Activated naive CD8-positive, alpha-beta T cell treated with anti-CD3 and anti-CD28 coated beads, Interleukin-2, amount 50 U/mL, for 24 hours (primary cell): Measurements from ENCODE around the gene DHX35.
"Not testable (repeated sequence)": the region's sequence is repeated elsewhere in the genome, so short reads cannot be mapped to it uniquely, and the experiment has no call there.

Experiments used
- ATAC-seq: fragments of 150-1000 bp; cut with Tn5 transposase; one replicate; pipeline ENCODE4 v1.10.0; 2021
- DNase-seq: peaks from one replicate; pipeline ENCODE4 v3.0.0; 2021
- H3K27ac Mint-ChIP-seq: one replicate; pipeline ENCODE4 v1.8.0; 2021; ENCODE audit warnings: mild to moderate bottlenecking, mixed read lengths
- H3K27me3 Mint-ChIP-seq: one replicate; pipeline ENCODE4 v1.8.0; 2021; ENCODE audit warnings: mixed read lengths
- H3K36me3 Mint-ChIP-seq: one replicate; pipeline ENCODE4 v1.8.0; 2021; ENCODE audit warnings: low read depth, mixed read lengths
- H3K4me1 Mint-ChIP-seq: one replicate; pipeline ENCODE4 v1.8.0; 2021; ENCODE audit warnings: mixed read lengths
- H3K4me3 Mint-ChIP-seq: one replicate; pipeline ENCODE4 v1.8.0; 2021; ENCODE audit warnings: mild to moderate bottlenecking, moderate library complexity, mixed read lengths
- H3K9me3 Mint-ChIP-seq: one replicate; pipeline ENCODE4 v1.8.0; 2021; ENCODE audit warnings: mixed read lengths

The DHX35 gene

DNA sequence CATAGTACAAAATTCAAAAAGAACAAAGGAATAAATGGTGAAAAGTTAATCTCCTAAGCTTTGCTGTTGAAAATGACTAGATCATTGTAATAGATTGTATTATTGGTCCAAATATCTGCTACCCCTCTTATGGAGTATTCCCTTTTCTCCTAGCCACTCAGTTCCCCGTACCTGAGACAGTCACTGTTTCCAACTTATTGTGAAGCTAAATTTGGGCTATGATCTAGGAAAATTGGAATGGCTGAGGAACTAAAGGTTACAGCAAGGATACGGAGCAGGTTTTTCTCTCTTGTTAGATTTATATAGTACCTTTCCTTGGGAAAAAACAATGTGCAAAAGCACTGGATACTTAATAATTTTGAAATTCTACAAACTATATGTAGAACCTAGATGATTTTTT, 17.3 kb downstream of the DHX35 start:
- H3K27ac Mint-ChIP-seq, result no peak overlapping the region
- H3K36me3 Mint-ChIP-seq, result peaks cover 19% of the 10 kb centered on the region
- H3K9me3 Mint-ChIP-seq, result no peaks in the 10 kb centered on the region

DNA sequence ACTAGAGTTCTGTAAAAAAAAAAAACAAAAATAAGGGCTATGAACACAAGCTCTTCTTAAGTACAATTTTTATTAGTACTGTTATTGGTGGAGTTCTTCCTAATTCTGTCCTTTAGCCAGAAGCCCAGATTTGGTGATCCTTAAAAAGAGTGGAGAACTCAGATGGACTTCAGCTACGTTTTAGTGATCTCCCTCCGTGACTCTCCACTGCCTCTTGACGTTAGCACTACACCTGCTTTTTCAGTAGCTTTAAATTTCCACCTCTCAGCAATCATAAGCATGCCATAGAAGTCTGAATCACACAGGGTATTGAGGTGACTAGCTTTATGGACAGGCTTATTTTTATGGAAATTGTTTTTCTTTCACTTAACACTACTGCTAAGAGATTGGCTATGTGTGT, 17.7 kb downstream of the DHX35 start:
- Mint-ChIP-seq H3K27me3 (no peaks in the 10 kb centered on the region), H3K9me3 (no peaks in the 10 kb centered on the region), H3K36me3 (peaks cover 16% of the 10 kb centered on the region), H3K4me3 (no peak overlapping the region), H3K4me1 (no peaks in the 10 kb centered on the region), H3K27ac (no peak overlapping the region)
- ATAC-seq, result no peak
- DNase-seq, result no peak

More for the DNA sequence above, 17.3 kb downstream of the DHX35 start:
- DNase-seq (no peak), ATAC-seq (no peak)
- Mint-ChIP-seq H3K27me3 (no peaks in the 10 kb centered on the region), H3K4me1 (peaks cover 3% of the 10 kb centered on the region), H3K4me3 (no peak overlapping the region)

- no peaks in the 10 kb centered on the region for H3K27me3 Mint-ChIP-seq
- H3K4me3 Mint-ChIP-seq, result no peak overlapping the region
- DNase-seq, result no peak
- H3K4me1 Mint-ChIP-seq, result no peaks in the 10 kb centered on the region
- H3K9me3 Mint-ChIP-seq, result no peaks in the 10 kb centered on the region
- ATAC-seq, result no peak
- H3K36me3 Mint-ChIP-seq, result peaks cover 20% of the 10 kb centered on the region
- no peak overlapping the region for H3K27ac Mint-ChIP-seq
These were observed 20.1 kb downstream of the DHX35 start for GRCh38 chr20:38982291-38982690.

DNA sequence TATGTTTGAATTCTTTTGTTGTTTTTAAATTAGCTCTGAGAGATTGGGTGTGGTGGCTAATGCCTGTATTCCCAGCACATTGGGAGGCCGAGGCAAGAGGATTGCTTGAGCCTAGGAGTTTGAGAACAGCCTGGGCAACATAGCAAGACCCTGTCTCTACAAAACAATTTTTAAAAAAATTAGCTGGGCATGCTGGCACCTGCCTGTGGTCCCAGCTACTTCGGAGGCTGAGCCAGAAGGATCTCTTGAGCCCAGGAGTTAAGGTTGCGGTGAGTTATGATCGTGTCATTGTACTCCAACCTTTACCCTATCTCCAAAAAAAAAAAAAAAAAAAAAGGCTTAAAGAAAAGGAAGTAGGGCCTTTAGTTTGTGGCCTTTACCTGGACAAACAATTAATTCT, 22.9 kb downstream of the DHX35 start:
- Mint-ChIP-seq H3K27me3 (no peaks in the 10 kb centered on the region), H3K4me3 (no peak overlapping the region), H3K4me1 (peaks cover 7% of the 10 kb centered on the region), H3K9me3 (no peaks in the 10 kb centered on the region), H3K36me3 (peaks cover 30% of the 10 kb centered on the region), H3K27ac (no peak overlapping the region)
- DNase-seq, result no peak
- no peak for ATAC-seq

DNA sequence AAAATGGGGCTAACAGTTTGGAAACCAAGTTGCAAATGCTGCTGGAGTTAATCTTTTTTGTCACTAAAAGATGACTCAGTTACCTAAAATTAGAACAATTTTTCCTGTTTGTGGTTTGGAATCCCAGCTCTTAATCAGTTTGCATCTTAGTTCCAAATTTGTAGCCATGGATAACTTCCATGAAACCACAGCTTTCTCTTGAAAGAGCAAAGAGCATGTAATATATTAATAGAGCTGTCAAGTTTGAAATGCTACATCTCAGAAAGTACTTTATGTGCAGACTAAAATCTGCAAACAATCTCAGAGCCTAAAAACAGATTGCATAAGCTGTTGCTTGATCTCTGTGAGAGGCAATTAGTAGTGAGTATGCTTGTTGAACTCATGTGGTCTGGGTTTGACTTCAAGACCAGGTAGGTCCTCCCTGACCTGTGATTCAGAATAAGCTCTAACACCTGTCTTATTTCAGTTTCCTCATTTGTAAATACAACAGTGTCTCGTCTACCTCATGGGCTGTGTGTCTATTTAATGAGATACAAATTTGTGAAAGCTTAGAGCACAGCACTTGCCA, 23.5 kb downstream of the DHX35 start:
- ATAC-seq, result no peak
- no peak overlapping the region for H3K27ac Mint-ChIP-seq
- no peaks in the 10 kb centered on the region for H3K27me3 Mint-ChIP-seq
- DNase-seq, result no peak
- H3K9me3 Mint-ChIP-seq, result no peaks in the 10 kb centered on the region
- H3K4me3 Mint-ChIP-seq, result no peak overlapping the region
- H3K4me1 Mint-ChIP-seq, result peaks cover 7% of the 10 kb centered on the region
- H3K36me3 Mint-ChIP-seq, result peaks cover 28% of the 10 kb centered on the region

DNA sequence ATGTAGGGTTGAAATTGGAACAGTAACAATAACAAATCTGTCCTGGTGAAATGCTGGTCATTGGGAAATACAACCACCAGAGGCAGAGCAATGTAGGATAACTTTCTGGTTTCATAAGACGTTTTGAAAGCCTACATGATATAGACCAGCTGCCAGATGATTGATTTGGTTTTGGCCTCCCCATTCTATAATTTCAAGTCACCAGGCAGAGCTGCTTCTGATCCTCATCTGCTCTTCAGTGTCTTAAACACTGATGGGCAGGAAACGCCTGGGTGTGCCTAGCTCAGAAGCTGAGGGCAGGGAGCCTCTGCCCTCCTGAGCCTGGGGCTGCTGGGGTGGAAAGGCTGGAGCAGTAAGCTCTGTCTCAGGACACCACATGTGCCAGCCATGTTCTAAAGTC, 24.5 kb downstream of the DHX35 start:
- Mint-ChIP-seq H3K27me3 (no peaks in the 10 kb centered on the region), H3K36me3 (peaks cover 28% of the 10 kb centered on the region), H3K27ac (no peak overlapping the region), H3K9me3 (no peaks in the 10 kb centered on the region), H3K4me3 (no peak overlapping the region), H3K4me1 (peaks cover 7% of the 10 kb centered on the region)
- DNase-seq (no peak), ATAC-seq (no peak)

DNA sequence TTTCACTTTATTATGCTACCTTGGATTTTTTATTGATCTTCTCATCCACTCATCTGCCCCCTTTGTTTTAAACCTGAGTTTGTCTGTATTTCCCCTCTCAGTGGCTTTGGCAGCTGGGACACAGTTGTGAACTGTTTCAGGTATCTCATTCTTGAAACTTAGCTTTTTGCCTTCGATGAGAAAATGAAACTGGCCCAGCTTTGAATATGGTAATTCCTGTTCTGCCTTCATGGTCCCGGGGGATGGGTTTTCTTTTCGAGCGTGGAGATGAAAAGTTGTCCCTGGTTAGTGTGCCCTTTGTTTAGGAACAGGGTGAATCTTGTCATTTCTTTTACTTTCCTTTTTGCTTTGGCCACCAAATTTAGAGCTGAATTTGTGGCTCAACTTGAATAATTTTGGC, 25.6 kb downstream of the DHX35 start:
- DNase-seq (no peak), ATAC-seq (no peak)
- Mint-ChIP-seq H3K4me3 (no peak overlapping the region), H3K27ac (no peak overlapping the region), H3K9me3 (no peaks in the 10 kb centered on the region), H3K36me3 (peaks cover 25% of the 10 kb centered on the region), H3K27me3 (no peaks in the 10 kb centered on the region), H3K4me1 (peaks cover 7% of the 10 kb centered on the region)

- H3K27ac Mint-ChIP-seq, result no peak overlapping the region
- peaks cover 31% of the 10 kb centered on the region for H3K36me3 Mint-ChIP-seq
- H3K9me3 Mint-ChIP-seq, result no peaks in the 10 kb centered on the region
These were observed 28.6 kb downstream of the DHX35 start for GRCh38 chr20:38990728-38991127.

DNA sequence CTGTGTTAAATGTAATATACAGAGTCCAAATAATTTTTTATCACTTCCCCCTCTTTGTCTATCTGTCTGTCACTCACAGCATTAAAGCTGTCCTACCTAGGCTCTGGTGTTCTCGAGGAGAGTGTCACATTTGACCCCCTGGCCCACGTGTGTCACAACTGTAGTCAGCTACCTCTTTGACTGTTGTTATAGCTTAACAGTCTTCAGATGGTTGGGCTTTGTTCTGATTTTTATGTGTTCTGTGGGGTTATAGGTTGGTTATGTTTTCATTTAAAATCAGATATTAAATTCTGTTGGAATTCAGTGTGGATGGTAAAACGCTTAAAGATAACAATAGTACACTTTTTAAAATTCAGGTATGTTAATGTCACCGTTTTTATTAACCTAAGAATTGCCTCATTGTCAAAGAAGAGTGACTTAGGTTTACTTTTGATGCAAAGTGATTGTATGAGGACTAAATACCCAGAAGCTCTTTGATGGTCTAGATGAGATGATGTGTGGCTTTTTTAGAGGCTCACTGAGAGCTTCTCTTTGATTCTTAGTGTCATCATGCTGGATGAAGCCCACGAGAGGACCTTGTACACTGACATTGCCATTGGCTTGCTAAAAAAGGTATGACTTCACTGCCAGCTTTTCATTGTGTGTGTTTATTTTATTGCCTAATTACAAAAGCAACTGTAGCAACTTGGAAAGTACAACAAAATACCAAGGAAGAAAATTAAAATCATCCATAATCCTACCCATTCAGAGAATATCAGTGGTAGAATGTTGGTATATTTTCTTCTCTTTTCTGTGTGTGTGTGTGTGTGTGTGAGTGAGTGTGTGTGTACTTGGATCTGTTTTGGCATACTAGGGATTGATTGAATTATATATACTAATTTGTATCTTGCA, 29.9 kb downstream of the DHX35 start:
- H3K27me3 Mint-ChIP-seq, result no peaks in the 10 kb centered on the region
- peaks cover 37% of the 10 kb centered on the region for H3K36me3 Mint-ChIP-seq
- ATAC-seq, result no peak
- H3K4me1 Mint-ChIP-seq, result peaks cover 21% of the 10 kb centered on the region
- no peak overlapping the region for H3K27ac Mint-ChIP-seq
- H3K9me3 Mint-ChIP-seq, result no peaks in the 10 kb centered on the region
- H3K4me3 Mint-ChIP-seq, result no peak overlapping the region
- no peak for DNase-seq

More at GRCh38 chr20:38990728-38991127, 28.6 kb downstream of the DHX35 start:
- Mint-ChIP-seq H3K4me3 (no peak overlapping the region), H3K4me1 (peaks cover 9% of the 10 kb centered on the region), H3K27me3 (no peaks in the 10 kb centered on the region)
- ATAC-seq (no peak), DNase-seq (no peak)

DNA sequence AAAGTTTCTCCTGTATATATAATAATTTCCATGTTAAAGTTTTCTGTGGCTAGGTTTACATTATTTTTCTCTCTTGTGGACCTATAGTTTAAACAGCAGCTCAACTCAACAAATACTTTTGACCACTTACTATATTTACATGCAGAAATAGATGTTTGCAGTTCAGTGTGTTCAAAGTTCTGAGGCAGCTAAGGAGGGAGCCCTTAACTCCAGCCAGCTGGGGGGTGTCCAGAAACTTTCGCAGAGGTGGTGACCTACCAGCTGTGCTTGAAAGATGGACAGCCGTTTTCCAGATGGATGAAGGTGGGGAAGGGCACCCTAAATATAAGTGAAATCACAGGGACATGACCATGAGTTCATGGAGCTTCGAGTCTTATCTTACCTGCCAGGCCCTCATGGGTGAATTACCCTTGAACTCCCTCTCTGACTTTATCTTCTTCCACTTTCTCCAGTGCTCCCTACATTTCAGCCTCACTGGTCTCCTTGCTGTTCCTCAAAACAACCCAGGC, 33.4 kb downstream of the DHX35 start:
- no peak overlapping the region for H3K27ac Mint-ChIP-seq

GRCh38 chr20:38996866-38997265, 34.7 kb downstream of the DHX35 start:
- H3K9me3 Mint-ChIP-seq, ATAC-seq, H3K27me3 Mint-ChIP-seq, H3K4me3 Mint-ChIP-seq, DNase-seq: not testable (repeated sequence)
- peaks cover 57% of the 10 kb centered on the region for H3K36me3 Mint-ChIP-seq
- H3K4me1 Mint-ChIP-seq, result peaks cover 41% of the 10 kb centered on the region
- H3K27ac Mint-ChIP-seq, result peak overlapping the region; percentile 72

More for the DNA sequence above, 33.4 kb downstream of the DHX35 start:
- H3K36me3 Mint-ChIP-seq, result peaks cover 48% of the 10 kb centered on the region
- ATAC-seq (no peak), DNase-seq (no peak)
- no peak overlapping the region for H3K4me3 Mint-ChIP-seq
- H3K4me1 Mint-ChIP-seq, result peaks cover 41% of the 10 kb centered on the region
- no peaks in the 10 kb centered on the region for H3K27me3 Mint-ChIP-seq
- no peaks in the 10 kb centered on the region for H3K9me3 Mint-ChIP-seq

- Mint-ChIP-seq H3K4me3 (peak overlapping the region; percentile 60), H3K9me3 (no peaks in the 10 kb centered on the region), H3K36me3 (peaks cover 62% of the 10 kb centered on the region), H3K27me3 (no peaks in the 10 kb centered on the region), H3K27ac (peak overlapping the region; percentile 72), H3K4me1 (peaks cover 41% of the 10 kb centered on the region)
- DNase-seq, result peak; percentile 78
- ATAC-seq, result peak; percentile 92
These were observed 35.5 kb downstream of the DHX35 start for GRCh38 chr20:38997622-38998021.

DNA sequence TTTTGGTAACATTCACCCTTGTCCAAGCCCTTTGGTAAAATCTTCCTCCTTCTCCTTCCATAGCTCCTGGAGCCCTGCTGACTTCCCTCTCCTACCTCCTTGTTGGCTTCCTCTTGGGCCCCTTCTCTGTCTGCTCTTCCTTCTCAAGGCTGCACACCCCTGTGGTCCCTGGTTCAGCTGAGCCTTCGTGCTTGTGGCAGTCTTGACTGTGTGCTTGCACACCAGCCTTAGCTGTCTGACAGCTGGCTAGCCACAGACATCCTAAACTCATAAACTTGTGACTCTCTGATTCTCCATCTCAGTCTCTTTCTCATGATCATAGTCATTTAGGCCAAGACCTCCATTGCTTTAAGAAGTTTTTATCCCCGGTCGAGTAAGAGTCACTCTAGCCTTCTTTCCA, 37.1 kb downstream of the DHX35 start:
- Mint-ChIP-seq H3K36me3 (peaks cover 70% of the 10 kb centered on the region), H3K4me1 (peaks cover 41% of the 10 kb centered on the region), H3K9me3 (no peaks in the 10 kb centered on the region), H3K27me3 (no peaks in the 10 kb centered on the region), H3K27ac (peak overlapping the region; percentile 81), H3K4me3 (no peak overlapping the region)
- ATAC-seq (no peak), DNase-seq (no peak)

GRCh38 chr20:38999965-39000910, 38.1 kb downstream of the DHX35 start:
- DNase-seq (no peak), ATAC-seq (no peak)
- peaks cover 67% of the 10 kb centered on the region for H3K36me3 Mint-ChIP-seq
- H3K27me3 Mint-ChIP-seq, result no peaks in the 10 kb centered on the region
- H3K4me1 Mint-ChIP-seq, result peaks cover 41% of the 10 kb centered on the region
- no peaks in the 10 kb centered on the region for H3K9me3 Mint-ChIP-seq
- no peak overlapping the region for H3K4me3 Mint-ChIP-seq
- H3K27ac Mint-ChIP-seq, result no peak overlapping the region
